Stimulated activated CD4-positive, alpha-beta T cell treated with anti-CD3 and anti-CD28 coated beads, Interleukin-2, amount 100 ng/mL, for 24 hours (primary cell): ENCODE measurements around the gene DRAXIN.

Experiments used
- DNase-seq, 2 donors: peaks; one replicate each; pipeline ENCODE4 v3.0.0-alpha.2; 2020

The DRAXIN gene

DNA sequence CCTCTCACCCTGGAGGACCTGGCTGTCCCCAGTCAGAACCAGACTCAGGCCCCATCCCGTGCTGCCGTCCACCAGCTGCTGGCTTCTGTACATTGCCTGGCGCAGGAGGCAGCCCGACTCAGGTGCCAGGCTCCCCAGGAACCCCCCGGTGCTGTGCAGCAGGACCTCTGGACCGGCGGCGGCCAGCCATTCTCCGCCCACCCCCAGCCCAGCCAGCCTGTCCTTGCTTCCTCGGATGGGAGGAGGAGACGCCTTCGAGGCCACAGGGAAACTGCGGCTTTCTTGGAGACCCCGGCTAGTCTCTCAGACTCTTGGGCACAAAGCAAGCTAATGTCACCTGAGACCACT, 74.9 kb downstream of the DRAXIN start:
- no peak for DNase-seq

DNA sequence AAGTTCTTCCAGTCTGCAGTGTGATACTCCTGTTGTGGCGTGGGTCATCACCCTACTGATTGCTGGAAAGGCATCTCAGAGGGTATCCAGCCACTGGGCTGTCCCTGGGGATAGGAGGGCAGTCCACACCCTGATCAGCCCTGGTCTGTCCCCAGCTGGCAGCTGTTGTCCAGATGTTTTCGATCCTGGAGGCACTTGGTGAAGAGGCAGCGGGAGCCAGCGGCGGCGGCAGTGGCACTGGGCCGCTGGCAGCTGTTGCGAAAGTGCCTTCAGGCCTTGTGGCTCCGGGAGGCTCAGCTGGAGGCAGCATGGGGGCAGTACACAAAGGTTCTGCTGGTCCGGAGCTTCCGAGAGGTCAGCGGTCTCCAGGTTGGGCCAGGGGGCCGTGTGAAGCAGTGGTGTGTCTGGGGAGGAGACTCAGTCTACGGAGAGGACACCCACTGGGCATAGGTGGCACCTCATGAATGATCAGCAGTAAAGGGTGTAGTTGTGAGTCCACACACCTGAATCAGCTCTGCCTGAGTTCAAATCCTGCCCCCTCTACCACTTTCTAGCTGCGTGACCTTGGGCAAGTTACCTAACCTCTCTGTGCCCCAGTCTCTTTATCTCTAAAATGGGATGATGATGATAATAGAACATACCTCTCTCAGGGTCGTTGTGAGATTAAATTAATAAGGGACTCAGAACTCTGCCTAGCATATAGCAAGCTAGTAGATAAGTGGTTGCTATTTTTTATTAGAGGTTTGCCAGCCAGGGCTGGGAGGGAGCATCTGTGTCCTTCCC, 76.6 kb downstream of the DRAXIN start:
- no peak for DNase-seq

DNA sequence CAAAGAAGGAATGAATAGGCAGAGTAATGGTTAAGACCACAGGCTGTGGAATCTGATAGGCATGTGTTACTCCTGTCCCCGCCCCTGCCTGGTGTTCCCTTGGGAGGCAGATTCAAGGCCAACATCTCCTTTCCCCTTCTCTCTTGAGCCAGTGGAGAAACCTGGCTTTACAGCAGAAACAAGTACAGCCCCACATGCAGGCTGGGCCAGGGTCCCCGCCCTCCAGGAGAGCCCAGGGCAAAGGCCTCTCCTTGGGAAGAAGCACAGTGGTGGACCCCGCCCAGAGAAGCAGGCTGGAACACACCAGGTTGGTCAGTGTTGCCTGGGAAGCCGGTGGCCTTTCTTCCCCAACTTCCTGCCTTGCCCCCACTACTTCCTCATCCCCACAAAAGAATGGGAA, 77.3 kb downstream of the DRAXIN start:
- DNase-seq, result no peak

DNA sequence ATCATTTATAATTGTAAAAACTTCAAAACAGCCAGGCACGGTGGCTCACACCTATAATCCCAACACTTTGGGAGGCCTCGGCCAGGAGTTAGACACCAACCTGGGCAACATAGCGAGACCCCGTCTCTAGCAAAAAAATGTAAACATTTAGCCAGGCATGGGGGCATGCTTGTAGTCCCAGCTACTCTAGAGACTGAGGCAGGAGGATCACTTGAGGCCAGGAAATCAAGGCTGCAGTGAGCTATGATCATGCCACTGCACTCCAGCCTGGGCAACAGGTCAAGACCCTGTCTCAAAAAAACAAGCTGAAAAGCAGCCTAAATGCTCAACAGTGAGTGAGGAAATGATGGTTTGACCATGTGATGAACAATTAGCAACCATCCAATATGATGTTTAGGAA, 77.8 kb downstream of the DRAXIN start:
- DNase-seq, result no peak

DNA sequence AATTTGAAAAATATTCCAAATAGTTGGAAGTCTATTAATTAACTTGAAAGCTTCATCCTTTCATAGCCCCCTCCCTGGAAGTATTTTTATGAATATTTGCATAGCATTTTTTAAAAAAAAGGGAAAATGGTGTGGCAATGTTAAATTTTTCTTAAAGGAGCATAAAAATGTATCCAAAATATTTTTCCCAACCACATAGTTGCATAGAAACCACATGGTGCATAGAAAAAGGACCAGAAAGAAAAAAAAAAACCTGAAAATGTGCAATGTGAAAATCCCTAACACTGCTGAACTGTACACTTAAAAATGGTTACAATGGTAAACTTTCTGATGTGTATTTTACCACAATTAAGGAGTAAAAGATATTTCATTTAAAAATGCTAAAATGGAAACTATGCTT, 78.5 kb downstream of the DRAXIN start:
- DNase-seq, result no peak

DNA sequence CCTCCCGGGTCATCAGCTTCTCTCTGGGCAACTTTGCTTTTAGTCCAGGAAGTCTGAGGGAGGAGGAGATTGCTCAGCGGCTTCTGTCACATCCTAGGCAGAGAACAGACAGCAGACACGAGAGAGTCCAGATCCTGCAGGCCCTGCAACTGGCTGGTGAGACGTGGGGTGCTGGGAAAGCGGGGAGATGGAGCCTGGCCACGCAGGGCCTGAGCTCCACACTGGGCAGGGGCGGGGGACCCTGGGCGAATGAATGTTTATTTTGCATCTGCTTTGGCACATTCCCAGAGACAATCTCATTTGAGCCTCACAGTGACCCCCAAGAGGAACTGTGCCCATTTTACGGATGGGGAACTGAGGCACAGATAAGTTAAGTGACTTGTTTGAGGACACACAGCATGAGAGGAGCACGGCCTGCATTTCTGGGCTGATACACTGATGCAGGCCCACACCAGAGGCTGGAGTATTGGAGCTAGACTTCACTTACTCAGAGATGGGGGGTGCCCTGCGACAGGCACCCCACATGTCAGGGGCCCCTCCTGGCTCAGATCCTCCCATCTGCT, 80.1 kb downstream of the DRAXIN start:
- DNase-seq, result no peak

DNA sequence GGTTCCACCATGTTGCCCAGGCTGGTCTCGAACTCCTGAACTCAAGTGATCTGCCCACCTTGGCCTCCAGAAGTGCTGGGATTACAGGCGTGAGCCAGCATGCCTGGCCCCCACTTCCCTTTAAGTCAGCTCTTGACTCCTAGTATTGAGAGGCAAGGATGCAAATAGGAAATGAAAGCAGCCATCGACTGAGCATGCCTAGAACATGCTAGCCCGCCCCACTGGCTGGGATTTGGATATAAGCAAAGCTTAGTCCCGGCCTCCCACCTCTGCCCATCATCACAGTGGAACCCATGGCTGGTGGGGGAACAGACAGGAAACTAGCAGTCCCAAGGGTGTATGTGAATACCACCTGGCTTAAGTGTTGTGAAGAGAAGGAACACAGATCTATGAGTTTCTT, 80.9 kb downstream of the DRAXIN start:
- DNase-seq, result no peak

DNA sequence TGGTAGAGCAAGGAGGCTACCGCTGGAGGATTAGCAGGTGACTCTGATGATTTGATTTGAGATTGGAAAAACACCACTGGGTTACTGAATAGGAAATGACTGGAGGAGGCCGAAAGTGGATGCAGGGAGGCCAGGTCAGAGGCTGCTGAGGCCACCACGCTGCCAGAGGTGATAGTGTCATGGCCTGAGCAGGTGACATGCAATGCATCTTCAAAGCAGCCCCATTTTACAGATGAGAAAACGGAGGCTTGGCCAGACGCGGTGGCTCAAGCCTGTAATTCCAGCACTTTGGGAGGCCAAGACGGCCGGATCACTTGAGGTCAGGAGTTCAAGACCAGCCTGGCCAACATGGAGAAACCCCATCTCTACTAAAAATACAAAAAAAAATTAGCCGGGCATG, 83.2 kb downstream of the DRAXIN start:
- DNase-seq, result no peak
